PC-9 (cell line): Measurements from ENCODE around the gene ATCAY. TPM values are rescaled to one million over a fixed set of nuclear protein-coding genes. Genes with fewer than 3 reads are reported as not detected.
"Not testable (repeated sequence)": the region's sequence is repeated elsewhere in the genome, so short reads cannot be mapped to it uniquely, and the experiment has no call there.

Source experiments
- BruUV-seq: library from RNA; stranded (reverse); fragments of 400-500 nt; replicated peaks from 2 replicates; lab custom pipeline; 2021; lab: Mats Ljungman, UMichigan
- CTCF ChIA-PET: fragments of 300-600 bp; sonication (Branson Sonifier 250); formaldehyde crosslinking; loops from one replicate; lab custom pipeline; 2022; ENCODE audit warnings: antibody characterized with exemption; lab: Charles Lee
- POLR2A ChIA-PET: fragments of 300-600 bp; sonication (Branson Sonifier 250); formaldehyde crosslinking; loops from one replicate; lab custom pipeline; 2022; ENCODE audit warnings: antibody characterized with exemption; ENCODE audit not compliant: unreplicated experiment; lab: Charles Lee
- DNase-seq, 2 experiments: peaks; one replicate each; pipeline versions ENCODE4 v3.0.0 to v3.0.0-alpha.2; 2015 to 2022; ENCODE audit warnings: mixed read lengths in 1 of 2
- H2AFZ ChIP-seq: fragments of 200-600 bp; sonication (generic); 2 replicates; pipeline ENCODE4 v1.8.1; 2017; ENCODE audit warnings: antibody characterized with exemption
- H3F3A ChIP-seq: fragments of 200-600 bp; sonication (generic); 2 replicates; pipeline ENCODE4 v1.8.1; 2017; ENCODE audit warnings: antibody characterized with exemption, mild to moderate bottlenecking, low read depth; ENCODE audit not compliant: insufficient read depth
- H3K27ac ChIP-seq: fragments of 200-600 bp; sonication (generic); 2 replicates; pipeline ENCODE4 v1.6.1; 2016; ENCODE audit warnings: mixed run types
- H3K27me3 ChIP-seq: fragments of 200-600 bp; sonication (generic); 2 replicates; pipeline ENCODE4 v1.6.1; 2016; ENCODE audit warnings: low read depth, mixed run types; ENCODE audit not compliant: insufficient read depth
- H3K36me3 ChIP-seq: fragments of 200-600 bp; sonication (generic); 2 replicates; pipeline ENCODE4 v1.6.1; 2016; ENCODE audit warnings: low read depth, mixed run types
- H3K4me1 ChIP-seq: fragments of 200-600 bp; sonication (generic); replicated peaks from 2 replicates; pipeline ENCODE4 v1.6.1; 2016; ENCODE audit warnings: mixed run types; ENCODE audit not compliant: insufficient read depth
- H3K4me2 ChIP-seq: fragments of 200-600 bp; sonication (generic); 2 replicates; pipeline ENCODE4 v1.6.1; 2017; ENCODE audit warnings: mixed run types
- H3K4me3 ChIP-seq: fragments of 200-600 bp; sonication (generic); 2 replicates; pipeline ENCODE4 v1.6.1; 2016; ENCODE audit warnings: mixed run types
- H3K79me2 ChIP-seq: fragments of 200-600 bp; sonication (generic); 2 replicates; pipeline ENCODE4 v1.6.1; 2017; ENCODE audit warnings: low read depth, mixed run types
- H3K9me2 ChIP-seq: fragments of 200-600 bp; sonication (generic); 2 replicates; pipeline ENCODE4 v1.8.1; 2017; ENCODE audit warnings: mild to moderate bottlenecking; ENCODE audit not compliant: insufficient read depth
- H3K9me3 ChIP-seq: fragments of 200-600 bp; sonication (generic); 2 replicates; pipeline ENCODE4 v1.8.1; 2016; ENCODE audit warnings: low read depth; ENCODE audit not compliant: insufficient read depth
- H4K20me1 ChIP-seq: fragments of 200-600 bp; sonication (generic); 2 replicates; pipeline ENCODE4 v1.8.1; 2017; ENCODE audit not compliant: insufficient read depth
- CTCF ChIP-seq: fragments of 200-600 bp; sonication (generic); conservative IDR thresholded peaks from 2 replicates; pipeline ENCODE4 v1.6.1; 2017; ENCODE audit warnings: mixed run types, antibody characterized with exemption, mild to moderate bottlenecking, moderate library complexity
- EZH2 ChIP-seq: fragments of 200-600 bp; sonication (generic); IDR thresholded peaks from 2 replicates; pipeline ENCODE4 v1.8.0; 2017; ENCODE audit warnings: antibody characterized with exemption, low read depth
- intact Hi-C: fragments of 100-400 bp; cut with micrococcal nuclease; formaldehyde crosslinking; loops from one replicate; pipeline ENCODE4 v1.10.0; 2022; ENCODE audit not compliant: unreplicated experiment
- total RNA-seq: library from RNA; stranded (reverse); gene quantifications from 2 replicates; pipeline ENCODE4 v1.2.3, GENCODE V29; 2021

Gene ATCAY
- total RNA-seq, 1 experiment from 2014 or later = not detected

GRCh38 chr19:3954107-3954506 is 73.6 kb downstream of the ATCAY start:
- intact Hi-C loops = no loop called here
- CTCF ChIA-PET = no interaction called here
- H4K20me1 ChIP-seq = no peaks in the 10 kb centered on the region

GRCh38 chr19:3955276-3955675 is 74.8 kb downstream of the ATCAY start:
- H3K4me3 ChIP-seq, CTCF ChIA-PET, H4K20me1 ChIP-seq, H3K27me3 ChIP-seq, H2AFZ ChIP-seq, intact Hi-C loops, H3K9me3 ChIP-seq, DNase-seq, POLR2A ChIA-PET, H3K36me3 ChIP-seq, H3K9me2 ChIP-seq, BruUV-seq, H3K79me2 ChIP-seq, H3K27ac ChIP-seq, H3K4me1 ChIP-seq, H3F3A ChIP-seq, H3K4me2 ChIP-seq: not testable (repeated sequence)

More at GRCh38 chr19:3954107-3954506, 73.6 kb downstream of the ATCAY start:
- Histone ChIP-seq H3K79me2 (no peaks in the 10 kb centered on the region), H3F3A (peaks cover 3% of the 10 kb centered on the region; the same call in 1 of the 2 replicates), H3K4me2 (no peak overlapping the region), H3K4me1 (no peaks in the 10 kb centered on the region), H3K27ac (no peak overlapping the region), H2AFZ (no peak overlapping the region), H3K4me3 (no peak overlapping the region), H3K36me3 (no peaks in the 10 kb centered on the region), H3K9me2 (no peaks in the 10 kb centered on the region), H3K9me3 (no peaks in the 10 kb centered on the region), H3K27me3 (no peaks in the 10 kb centered on the region)
- BruUV-seq = no TSS peak
- POLR2A ChIA-PET = no interaction called here
- no peak for DNase-seq
- TF ChIP-seq EZH2 (no peak), CTCF (no peak)

- Histone ChIP-seq H3K9me2 (no peaks in the 10 kb centered on the region), H3K27me3 (no peaks in the 10 kb centered on the region), H3K4me1 (no peaks in the 10 kb centered on the region), H3K9me3 (no peaks in the 10 kb centered on the region), H3K79me2 (no peaks in the 10 kb centered on the region), H3F3A (peaks cover 3% of the 10 kb centered on the region; the same call in 1 of the 2 replicates), H3K4me3 (no peak overlapping the region), H4K20me1 (no peaks in the 10 kb centered on the region), H3K36me3 (no peaks in the 10 kb centered on the region), H2AFZ (no peak overlapping the region), H3K4me2 (no peak overlapping the region), H3K27ac (no peak overlapping the region)
- ChIA-PET CTCF (no interaction called here), POLR2A (no interaction called here)
- DNase-seq = no peak
- TF ChIP-seq CTCF = no peak
- no peak for TF ChIP-seq EZH2
- intact Hi-C loops = no loop called here
- BruUV-seq = no TSS peak
Measured at GRCh38 chr19:3955688-3956087, 75.2 kb downstream of the ATCAY start.
